ENCODE data around the gene TAAR5.

Gene TAAR5

DNA sequence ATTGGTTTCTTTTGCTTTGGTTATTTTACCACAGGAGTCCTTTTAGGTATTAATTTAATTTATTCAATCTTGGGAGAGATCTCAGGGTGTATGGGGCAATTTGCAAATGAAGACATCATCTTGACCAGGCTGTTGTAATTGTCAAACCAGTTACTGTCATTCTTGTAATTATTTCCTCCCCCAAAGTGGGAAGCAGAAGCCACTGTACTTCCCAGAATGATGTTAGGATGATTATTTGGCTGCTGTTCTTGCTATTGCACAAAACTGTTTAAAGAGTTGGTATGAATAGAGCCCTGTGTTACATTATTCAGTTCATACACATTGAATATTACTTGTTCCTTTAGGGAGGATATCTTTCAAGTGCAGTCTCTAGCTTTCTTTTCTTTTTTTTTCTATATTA, 17.8 kb downstream of the TAAR5 start:
- DNase-seq (ENCODE audit: low spot score) = no peak
- peaks cover 12% of the 10 kb centered on the region for H3K27me3 ChIP-seq (ENCODE audit: insufficient read depth, poor library complexity, severe bottlenecking)
- no peak for ATAC-seq (ENCODE audit: low read depth)
- TF ChIP-seq, protein P1, sequence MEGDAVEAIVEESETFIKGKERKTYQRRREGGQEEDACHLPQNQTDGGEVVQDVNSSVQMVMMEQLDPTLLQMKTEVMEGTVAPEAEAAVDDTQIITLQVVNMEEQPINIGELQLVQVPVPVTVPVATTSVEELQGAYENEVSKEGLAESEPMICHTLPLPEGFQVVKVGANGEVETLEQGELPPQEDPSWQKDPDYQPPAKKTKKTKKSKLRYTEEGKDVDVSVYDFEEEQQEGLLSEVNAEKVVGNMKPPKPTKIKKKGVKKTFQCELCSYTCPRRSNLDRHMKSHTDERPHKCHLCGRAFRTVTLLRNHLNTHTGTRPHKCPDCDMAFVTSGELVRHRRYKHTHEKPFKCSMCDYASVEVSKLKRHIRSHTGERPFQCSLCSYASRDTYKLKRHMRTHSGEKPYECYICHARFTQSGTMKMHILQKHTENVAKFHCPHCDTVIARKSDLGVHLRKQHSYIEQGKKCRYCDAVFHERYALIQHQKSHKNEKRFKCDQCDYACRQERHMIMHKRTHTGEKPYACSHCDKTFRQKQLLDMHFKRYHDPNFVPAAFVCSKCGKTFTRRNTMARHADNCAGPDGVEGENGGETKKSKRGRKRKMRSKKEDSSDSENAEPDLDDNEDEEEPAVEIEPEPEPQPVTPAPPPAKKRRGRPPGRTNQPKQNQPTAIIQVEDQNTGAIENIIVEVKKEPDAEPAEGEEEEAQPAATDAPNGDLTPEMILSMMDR (IDR thresholded peaks at IDR 0.05; ENCODE audit: poor library complexity, severe bottlenecking) = no peak
- H3K4me3 ChIP-seq (ENCODE audit: severe bottlenecking) = no peak overlapping the region
- no peaks in the 10 kb centered on the region for H3K4me1 ChIP-seq (ENCODE audit: insufficient read depth, poor library complexity, severe bottlenecking)
- no peaks in the 10 kb centered on the region for H3K36me3 ChIP-seq (ENCODE audit: low read depth)
- H3K27ac ChIP-seq (ENCODE audit: poor library complexity, severe bottlenecking) = no peak overlapping the region
- no peaks in the 10 kb centered on the region for H3K9me3 ChIP-seq (ENCODE audit: severe bottlenecking)

DNA sequence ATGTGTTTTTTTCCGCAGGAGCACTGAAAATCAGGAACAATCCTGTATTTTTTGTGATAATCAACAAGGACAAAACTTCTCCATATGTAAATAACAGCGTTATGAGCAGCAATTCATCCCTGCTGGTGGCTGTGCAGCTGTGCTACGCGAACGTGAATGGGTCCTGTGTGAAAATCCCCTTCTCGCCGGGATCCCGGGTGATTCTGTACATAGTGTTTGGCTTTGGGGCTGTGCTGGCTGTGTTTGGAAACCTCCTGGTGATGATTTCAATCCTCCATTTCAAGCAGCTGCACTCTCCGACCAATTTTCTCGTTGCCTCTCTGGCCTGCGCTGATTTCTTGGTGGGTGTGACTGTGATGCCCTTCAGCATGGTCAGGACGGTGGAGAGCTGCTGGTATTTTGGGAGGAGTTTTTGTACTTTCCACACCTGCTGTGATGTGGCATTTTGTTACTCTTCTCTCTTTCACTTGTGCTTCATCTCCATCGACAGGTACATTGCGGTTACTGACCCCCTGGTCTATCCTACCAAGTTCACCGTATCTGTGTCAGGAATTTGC, 19.2 kb downstream of the TAAR5 start, which contains the start of gene TAAR6:
TAAR6 (plus strand) TSS at position 102 of the 557 bp plus-strand sequence; CDS start at position 102, 0 bp downstream.
- DNase-seq (ENCODE audit: low spot score) (no peak), ATAC-seq (ENCODE audit: low read depth) (no peak)
- H3K4me3 ChIP-seq (ENCODE audit: severe bottlenecking) = no peak within 1 kb of the TSS
- no peaks in the 10 kb centered on the region for H3K9me3 ChIP-seq (ENCODE audit: severe bottlenecking)
- peaks cover 12% of the 10 kb centered on the region for H3K27me3 ChIP-seq (ENCODE audit: insufficient read depth, poor library complexity, severe bottlenecking)
- no peak within 1 kb of the TSS for H3K27ac ChIP-seq (ENCODE audit: poor library complexity, severe bottlenecking)
- no peaks in the 10 kb centered on the region for H3K36me3 ChIP-seq (ENCODE audit: low read depth)
- no peaks in the 10 kb centered on the region for H3K4me1 ChIP-seq (ENCODE audit: insufficient read depth, poor library complexity, severe bottlenecking)
- TF ChIP-seq, protein P1 (IDR thresholded peaks at IDR 0.05; ENCODE audit: poor library complexity, severe bottlenecking) = no peak

DNA sequence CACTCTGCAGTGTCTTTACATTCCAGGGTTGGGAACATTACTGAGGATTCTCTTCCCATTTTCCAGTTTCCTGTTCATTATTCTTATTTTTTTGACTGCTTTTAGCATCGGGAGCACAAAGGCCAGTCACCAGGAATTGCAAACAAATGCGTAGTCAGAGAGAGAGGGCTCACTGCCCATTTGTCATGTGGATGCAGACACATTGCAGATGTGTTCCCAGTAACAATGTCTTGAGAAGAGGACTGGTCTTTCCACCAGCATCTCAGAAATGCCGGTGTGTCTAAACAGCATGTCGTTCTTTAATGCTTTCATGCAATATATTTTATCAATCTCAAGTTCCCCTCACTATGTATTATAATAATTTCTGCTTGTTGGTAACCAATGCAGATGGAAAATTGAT, 20.4 kb downstream of the TAAR5 start:
- ATAC-seq (ENCODE audit: low read depth) (no peak), DNase-seq (ENCODE audit: low spot score) (no peak)
- Histone ChIP-seq H3K4me3 (ENCODE audit: severe bottlenecking) (no peak overlapping the region), H3K9me3 (ENCODE audit: severe bottlenecking) (no peaks in the 10 kb centered on the region), H3K4me1 (ENCODE audit: insufficient read depth, poor library complexity, severe bottlenecking) (no peaks in the 10 kb centered on the region), H3K27ac (ENCODE audit: poor library complexity, severe bottlenecking) (no peak overlapping the region), H3K36me3 (ENCODE audit: low read depth) (no peaks in the 10 kb centered on the region), H3K27me3 (ENCODE audit: insufficient read depth, poor library complexity, severe bottlenecking) (peaks cover 13% of the 10 kb centered on the region)
- TF ChIP-seq, protein P1 (IDR thresholded peaks at IDR 0.05; ENCODE audit: poor library complexity, severe bottlenecking) = no peak

DNA sequence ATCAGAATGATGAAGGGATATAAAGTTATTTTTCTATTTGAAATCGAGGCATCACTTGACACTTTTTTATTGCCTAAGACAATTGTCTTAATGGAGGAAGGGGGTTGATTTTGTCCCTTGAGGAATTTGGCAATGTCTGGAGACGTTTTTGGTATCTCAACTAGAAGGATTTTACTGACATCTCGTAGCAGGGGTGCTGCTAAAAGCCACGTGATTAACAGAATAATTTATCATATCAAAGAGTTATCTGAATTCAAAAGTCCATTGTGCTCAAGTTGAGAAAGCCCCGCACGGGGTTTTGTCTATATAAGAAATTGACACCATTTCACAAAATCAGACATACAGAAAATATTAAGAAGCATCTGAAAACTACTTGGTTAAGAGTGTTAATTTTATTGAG, 20.9 kb downstream of the TAAR5 start:
- H3K27ac ChIP-seq (ENCODE audit: poor library complexity, severe bottlenecking) = no peak overlapping the region
- TF ChIP-seq, protein P1 (IDR thresholded peaks at IDR 0.05; ENCODE audit: poor library complexity, severe bottlenecking) = no peak
- H3K4me1 ChIP-seq (ENCODE audit: insufficient read depth, poor library complexity, severe bottlenecking) = no peaks in the 10 kb centered on the region
- peaks cover 15% of the 10 kb centered on the region for H3K27me3 ChIP-seq (ENCODE audit: insufficient read depth, poor library complexity, severe bottlenecking)
- DNase-seq (ENCODE audit: low spot score) = no peak
- ATAC-seq (ENCODE audit: low read depth) = no peak
- no peaks in the 10 kb centered on the region for H3K9me3 ChIP-seq (ENCODE audit: severe bottlenecking)
- no peak overlapping the region for H3K4me3 ChIP-seq (ENCODE audit: severe bottlenecking)
- no peaks in the 10 kb centered on the region for H3K36me3 ChIP-seq (ENCODE audit: low read depth)

DNA sequence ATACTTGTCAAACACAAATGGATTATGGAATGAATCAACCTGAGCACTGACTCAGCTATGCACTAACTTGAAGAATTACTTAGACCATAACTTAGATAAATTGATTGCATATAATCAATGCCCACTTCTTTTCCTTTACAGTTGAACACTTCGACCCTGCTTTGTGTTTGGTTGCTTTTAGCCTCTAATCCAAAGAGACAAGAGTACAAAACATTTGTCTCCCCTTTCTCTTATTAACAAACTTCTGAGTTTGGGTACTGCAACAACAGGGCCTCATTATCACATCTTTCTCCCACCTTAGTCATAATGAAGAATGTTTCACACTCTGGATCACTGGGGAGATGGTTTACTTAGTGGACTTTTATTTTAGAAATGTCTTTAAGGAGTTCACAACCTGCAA, 22.0 kb downstream of the TAAR5 start:
- Histone ChIP-seq H3K36me3 (ENCODE audit: low read depth) (no peaks in the 10 kb centered on the region), H3K9me3 (ENCODE audit: severe bottlenecking) (no peaks in the 10 kb centered on the region), H3K4me1 (ENCODE audit: insufficient read depth, poor library complexity, severe bottlenecking) (no peaks in the 10 kb centered on the region), H3K27me3 (ENCODE audit: insufficient read depth, poor library complexity, severe bottlenecking) (peaks cover 15% of the 10 kb centered on the region), H3K4me3 (ENCODE audit: severe bottlenecking) (no peak overlapping the region), H3K27ac (ENCODE audit: poor library complexity, severe bottlenecking) (no peak overlapping the region)
- TF ChIP-seq, protein P1 (IDR thresholded peaks at IDR 0.05; ENCODE audit: poor library complexity, severe bottlenecking) = no peak
- ATAC-seq (ENCODE audit: low read depth) = no peak
- no peak for DNase-seq (ENCODE audit: low spot score)
